ENCODE measurements around the gene EGFR.
A peak's percentile ranks its signal among the peaks of the same experiment; 100 is the strongest.

Gene EGFR

DNA sequence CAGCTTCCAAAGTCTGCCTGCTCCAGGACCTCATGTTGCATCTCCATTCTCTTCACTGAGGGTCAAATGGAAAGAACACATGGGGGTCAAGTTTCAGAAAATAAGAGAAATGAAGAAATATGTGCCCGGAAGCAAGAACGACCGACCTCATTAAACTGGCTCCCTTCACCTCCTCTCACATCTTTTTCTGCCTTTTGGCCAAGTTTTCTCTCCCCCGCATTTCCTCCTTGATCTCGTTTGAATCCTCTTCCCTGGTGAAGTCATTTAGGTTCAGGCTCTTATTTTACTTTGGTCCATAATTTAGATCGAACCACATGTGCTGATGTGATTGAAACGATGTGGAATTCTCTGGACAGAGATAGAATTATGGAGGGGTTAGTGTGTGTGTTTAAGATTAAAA is 44.2 kb downstream of the EGFR start:
- DNase-seq (ENCODE audit: low spot score), result no peak

DNA sequence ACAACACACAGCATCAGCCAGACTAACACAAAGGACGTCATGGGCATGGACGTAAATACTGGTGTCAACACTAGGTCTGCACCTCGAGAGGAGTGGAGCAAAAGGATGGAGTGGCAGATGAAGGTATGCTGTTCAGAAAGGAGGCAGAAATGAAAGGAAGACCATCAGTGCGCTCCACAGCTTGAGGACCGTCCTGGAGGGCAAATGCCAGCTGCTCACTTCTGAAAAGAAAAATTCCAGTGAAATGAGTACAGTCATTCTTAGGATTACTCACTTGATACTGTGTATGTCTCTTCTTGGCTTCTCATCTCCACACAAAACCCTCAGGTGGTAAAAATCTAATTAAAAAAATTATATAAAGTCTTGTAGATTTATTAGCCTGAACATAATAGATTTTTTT is 44.8 kb downstream of the EGFR start:
- DNase-seq (ENCODE audit: low spot score), result no peak

DNA sequence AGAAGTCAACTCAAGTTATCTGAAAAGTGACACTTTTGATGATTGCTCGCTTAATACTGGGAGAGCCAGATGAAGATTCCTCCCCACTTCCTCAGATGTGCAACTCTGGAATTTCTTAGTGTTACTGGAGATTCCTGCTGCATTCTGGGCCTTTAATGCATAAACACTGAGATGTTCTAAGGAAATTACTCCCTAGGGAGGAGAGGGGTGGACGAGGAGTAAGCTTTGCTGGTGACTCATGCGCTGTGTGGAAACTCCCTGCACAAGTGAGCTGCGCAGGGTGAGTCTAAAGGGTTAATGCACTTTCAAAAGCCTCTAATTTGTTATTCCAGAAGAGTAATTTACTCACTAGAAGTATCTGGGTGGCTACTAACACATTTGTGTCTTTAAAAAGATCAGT is 46.3 kb downstream of the EGFR start:
- DNase-seq (ENCODE audit: low spot score), result peak; percentile 97

DNA sequence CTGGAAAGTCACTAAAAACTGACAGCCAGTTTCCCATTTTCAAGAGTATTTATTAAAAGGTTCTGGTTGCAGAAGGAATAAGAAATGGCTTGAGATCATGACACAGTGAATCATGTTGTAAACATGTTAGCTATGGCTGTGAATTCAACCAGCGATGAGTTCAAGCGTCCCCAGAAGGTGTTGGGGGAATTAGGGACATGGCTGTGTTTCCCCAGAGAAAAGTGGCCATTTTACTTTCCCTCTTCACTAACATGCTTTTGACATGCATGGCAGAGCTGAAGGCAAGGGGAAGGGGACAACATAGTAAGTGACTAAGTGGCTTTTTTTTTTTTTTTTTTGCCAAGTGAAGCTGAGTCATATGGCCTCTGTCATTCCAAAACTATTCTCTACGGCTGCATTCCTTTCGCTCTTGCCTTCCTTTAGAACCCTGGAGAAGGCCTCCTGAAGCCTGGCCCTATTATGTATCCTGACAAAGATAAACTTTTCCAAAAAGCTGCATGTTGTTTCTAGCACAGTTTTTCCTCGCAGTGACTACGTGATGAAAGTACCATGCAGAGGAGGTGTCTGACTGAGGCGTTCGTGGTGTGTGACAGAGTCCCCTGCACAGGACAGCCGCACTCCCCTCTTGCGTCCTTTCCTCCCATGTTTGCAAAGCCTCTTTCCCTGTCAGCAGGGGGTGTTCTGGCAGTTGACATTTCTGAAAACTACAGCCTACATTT is 46.9 kb downstream of the EGFR start:
- peak; percentile 66 for DNase-seq (ENCODE audit: low spot score)

DNA sequence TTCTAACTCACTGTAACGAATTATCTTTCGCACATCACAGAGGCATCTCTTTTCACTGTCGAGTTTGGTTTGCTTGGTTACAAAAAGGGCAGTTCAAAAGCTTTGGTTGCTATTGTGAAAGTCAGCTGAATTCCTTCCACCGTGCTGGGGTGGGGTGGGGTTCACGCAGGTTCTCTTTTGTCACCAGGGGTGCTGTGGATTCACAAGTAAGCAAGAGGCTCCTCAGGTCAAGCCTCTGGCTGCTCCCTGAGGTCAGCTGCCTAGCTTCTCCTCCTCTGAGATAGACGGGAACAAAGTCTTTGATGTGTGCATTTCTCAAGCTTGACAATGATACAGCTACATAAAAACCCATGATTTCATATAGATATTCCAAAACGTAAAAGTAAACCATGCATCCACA is 47.7 kb downstream of the EGFR start:
- no peak for DNase-seq (ENCODE audit: low spot score)

DNA sequence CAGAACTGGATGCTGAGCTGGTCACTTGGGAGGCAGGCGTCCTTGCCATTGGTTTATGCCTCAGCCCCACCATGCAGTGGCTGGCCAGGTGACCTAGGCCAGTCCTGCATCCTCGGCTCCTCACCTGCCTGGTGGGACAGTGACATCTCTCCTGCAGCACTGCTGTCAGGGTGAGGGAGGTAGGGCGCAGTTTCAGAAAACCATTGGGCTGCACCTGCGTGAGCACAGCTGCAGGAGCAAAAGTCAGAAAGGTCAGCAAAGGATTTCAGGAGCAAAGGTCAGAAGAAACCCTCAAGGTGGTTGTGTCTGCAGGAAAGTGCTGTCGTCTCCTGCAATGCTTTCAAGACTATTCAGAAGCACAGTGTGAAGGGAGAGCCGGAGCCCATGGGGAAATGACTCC is 48.1 kb downstream of the EGFR start:
- no peak for DNase-seq (ENCODE audit: low spot score)

DNA sequence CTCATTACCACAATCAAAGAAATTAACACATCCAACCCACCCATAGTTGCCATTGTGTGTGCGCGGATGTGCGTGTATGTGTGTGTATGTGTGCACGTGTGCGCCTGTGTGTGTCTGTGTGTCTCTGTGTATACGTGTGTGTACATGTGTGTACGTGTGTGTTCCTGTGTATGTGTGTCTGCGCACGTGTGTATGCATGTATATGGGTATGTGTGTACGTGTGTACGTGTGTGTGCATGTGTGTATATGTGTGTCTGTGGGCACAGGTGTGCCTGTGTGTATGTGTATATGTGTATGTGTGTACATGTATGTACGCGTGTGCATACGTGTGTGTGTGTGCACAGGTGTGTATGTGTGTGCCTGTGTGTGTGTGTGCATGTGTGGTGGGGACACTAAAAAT is 48.9 kb downstream of the EGFR start:
- DNase-seq (ENCODE audit: low spot score), result no peak

DNA sequence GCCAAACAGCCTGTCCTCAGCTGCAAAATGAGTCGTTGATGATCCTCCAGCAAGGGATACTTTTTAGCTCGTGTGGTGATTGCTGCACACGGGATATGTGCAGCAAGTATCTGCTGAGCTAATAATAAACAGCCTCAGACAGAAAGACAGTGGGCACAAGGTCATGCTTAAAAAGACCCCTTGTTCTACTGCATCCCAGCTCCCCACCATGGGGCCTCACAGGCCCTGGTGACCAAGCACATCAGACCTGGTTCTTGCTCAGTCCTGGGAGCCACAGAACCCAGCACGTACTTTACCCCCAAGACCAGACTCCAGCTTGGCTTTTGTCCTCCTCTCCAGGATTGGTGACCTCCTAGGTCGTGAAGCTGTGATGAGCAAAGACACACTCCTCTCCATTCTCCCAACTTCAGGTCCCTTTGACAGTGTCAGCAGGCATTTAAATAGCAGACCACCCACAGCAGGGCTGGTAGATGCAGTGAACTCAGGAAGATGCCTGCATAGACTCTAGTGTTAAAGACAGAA is 50.5 kb downstream of the EGFR start:
- DNase-seq (ENCODE audit: low spot score), result no peak

DNA sequence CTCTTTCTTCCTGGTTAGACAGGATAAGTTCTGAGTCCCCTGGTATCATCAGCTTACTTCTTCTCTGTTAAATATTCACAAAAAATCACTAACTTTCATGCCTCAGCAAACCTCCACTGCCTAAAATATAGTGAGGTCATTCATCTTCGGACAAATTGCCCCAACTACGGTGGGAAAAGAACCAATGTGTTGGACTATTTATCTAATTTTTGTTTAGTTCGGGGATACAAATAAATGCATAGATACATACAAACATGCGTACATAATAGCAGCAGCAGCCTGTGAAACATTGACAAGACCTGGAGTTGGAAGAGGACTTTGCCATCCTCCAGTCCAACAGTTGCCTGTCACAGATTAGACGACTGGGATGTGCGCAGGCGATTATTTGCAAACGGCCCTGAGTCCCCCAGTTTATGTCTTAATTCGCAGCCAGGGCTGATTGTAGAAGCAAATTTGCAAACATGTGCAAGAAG is 51.5 kb downstream of the EGFR start:
- DNase-seq (ENCODE audit: low spot score), result no peak

DNA sequence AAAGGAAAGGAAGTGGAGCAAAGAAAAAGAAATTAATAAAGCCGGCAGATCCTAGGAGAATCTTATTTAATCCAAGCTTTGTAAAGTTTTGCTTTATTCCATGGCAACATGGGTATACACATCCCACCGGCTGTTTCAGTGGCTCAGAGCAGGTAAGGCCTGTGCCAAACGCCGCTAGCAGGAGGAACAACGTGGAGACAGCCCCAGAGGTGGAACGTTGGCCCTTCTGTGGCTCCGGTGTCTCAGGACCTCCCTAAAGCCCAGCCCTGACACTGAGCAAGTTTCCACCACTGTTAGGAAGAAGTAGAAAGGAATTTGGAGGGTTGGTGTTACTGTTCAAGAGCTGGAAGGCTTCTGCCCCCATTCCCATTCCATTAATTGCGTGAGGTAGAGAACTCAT is 52.0 kb downstream of the EGFR start:
- no peak for DNase-seq (ENCODE audit: low spot score)

DNA sequence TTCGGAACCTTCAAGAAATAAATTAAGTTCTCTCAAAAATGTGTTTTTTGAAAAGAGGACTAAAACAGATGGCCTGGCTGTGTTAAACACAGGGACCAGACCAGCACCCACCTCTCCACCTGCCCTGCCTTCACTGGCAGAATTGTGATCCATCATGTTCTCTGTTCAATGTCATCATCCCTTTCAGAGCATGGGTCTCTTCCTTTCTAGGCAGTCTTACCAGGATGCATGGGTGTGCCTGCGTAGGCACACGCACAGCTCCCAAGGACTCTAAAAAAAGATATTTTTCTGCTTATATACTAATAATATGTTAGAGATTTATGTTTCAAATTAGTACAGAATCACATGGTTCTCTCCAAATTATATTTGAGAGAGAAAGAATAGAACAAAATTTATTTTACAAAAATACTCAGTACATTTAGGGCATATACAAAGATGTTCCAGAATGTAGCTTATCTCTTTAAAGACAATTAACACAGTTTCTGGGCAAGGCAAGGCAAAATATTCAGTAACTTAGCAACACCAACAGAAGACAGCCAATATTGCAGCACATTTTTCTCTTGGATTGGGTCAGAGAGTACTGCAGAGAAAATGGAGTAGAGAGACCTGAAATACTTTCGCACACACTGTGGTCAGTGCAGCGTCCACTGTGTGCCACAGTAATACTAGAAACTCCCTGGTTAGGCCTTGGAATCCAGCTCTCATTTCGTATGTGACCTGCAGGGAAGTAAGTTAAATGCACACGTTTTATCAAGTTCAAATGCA is 52.8 kb downstream of the EGFR start:
- DNase-seq (ENCODE audit: low spot score), result no peak

DNA sequence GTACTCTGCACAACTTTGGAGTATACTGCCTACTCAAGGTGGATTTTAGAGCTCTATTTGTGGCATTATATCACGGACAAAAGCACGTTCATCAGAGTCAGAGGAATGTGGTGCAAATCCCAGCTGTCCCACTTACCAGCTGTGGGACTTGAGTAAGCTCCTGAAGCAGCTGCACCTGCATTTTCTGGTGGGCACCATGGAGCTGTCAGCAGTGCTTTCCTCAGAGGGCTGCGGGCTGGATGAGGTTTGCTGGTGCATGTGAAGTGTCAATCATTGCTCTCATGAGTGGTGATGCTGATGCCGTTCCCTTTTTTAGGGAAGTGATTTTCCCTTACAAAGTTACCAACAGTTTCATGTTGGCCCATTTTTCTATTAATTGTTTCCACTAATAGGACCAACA is 53.4 kb downstream of the EGFR start:
- no peak for DNase-seq (ENCODE audit: low spot score)

DNA sequence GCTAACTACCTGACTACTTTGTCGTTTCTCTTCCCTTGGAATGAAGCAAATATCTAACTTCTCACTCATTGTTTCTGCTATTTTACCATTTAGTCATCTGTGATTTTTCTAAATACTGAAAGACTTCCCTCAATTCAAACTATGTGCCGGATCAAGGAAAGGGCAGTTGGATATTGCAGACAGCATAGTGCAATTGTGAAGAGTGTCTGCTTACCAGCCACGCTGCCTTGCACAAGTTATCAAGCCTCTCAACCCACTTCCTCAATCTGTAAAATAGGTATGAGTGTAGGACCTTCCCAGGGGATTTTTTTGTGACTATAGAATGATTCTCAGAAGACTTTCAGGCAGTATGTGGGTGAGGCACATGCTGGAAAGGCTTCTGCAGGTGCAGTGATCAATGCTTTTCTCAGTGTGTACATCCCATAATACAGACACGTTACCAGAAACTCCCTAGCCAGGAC is 54.3 kb downstream of the EGFR start:
- no peak for DNase-seq (ENCODE audit: low spot score)

DNA sequence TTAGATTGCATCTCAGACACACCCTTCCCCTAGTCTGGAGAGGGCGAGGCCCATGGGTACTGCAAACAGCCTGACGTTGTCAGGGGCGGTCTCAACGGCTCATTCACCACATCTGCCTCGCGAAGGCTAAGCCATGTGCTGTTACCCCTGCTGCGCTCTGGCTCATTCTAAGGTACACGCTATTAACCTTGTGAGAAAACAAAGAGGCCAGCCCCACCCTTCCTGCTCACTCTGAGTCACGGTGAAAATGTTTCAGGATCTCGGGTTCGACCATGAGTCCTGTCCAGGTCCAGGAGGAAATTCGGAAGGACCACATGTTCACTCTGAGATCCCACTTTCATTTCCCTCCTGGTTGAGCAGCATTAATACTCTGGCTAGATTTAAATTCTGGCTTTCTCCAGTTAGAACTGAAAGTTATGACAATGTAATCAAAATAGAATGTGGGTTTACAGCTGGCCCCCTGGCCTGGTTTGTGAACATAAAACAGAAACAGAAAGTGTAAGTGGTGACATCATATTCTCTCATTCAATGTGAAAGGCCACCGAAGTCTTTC is 55.2 kb downstream of the EGFR start:
- DNase-seq (ENCODE audit: low spot score), result no peak

DNA sequence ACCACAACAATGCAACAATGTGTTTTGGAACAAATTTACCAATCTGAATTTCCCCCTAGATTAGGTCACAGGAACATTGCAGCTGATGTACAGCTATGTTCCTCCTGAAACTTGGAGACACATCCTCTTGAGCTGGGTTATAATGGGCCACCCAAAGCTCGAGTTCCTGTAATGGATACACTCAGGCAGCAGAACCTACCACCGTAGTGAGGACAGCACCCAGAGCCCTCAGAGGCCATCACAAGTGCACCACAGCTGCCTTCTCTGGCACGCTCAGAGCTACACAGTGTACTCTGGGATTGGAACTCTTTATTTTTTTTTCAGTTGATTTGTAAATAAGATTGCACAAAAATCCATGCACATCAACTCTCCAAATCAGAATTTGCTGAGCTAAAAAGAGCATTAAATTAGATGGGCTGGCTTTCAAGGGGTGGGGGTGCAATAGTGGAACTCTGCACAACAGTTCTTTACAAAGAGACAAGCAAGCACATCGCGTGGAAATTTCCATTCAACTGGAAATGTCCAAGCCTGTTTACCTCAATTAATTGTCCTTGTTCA is 56.7 kb downstream of the EGFR start:
- DNase-seq (ENCODE audit: low spot score), result no peak

DNA sequence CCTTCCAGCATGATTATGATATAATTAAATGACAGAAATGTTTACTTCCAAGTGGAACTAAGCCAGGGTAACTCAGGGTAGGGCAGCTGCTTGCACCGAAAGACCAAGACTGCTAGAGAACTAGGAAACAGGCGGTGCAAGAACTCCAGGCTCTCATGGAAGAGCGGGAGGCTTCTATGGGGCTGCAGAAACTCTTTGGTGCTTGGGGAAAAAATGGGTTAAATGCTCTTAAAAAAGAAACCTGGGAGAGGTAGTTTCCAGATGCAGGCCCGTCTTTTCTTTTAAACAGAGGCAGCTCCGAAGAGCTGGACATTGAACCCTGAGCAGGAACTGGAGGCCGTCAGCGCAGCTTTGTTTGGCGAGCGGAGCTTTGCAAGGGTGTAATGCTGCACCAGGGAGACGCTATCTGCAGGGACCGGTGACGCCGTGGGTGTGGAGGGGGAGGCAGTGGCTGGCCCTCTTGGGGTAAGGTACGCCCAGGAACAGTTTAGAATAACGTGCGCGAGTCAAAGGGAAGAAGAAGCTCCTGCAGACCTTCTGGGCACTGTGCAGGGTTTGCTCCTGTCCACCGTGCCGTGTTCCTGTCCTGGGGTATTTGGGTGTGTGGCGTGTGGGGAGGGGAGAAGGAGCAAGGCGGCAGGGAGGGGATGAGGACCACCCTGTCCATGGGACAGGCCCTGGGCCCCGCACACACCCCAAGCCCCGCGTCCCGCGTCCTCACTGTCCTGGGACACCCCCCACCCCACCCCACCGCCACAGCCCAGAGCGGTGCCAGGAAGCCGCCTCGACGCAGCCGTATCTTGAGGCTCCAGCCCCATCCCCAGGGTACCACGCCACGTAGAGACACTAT is 59.0 kb downstream of the EGFR start:
- no peak for DNase-seq (ENCODE audit: low spot score)

DNA sequence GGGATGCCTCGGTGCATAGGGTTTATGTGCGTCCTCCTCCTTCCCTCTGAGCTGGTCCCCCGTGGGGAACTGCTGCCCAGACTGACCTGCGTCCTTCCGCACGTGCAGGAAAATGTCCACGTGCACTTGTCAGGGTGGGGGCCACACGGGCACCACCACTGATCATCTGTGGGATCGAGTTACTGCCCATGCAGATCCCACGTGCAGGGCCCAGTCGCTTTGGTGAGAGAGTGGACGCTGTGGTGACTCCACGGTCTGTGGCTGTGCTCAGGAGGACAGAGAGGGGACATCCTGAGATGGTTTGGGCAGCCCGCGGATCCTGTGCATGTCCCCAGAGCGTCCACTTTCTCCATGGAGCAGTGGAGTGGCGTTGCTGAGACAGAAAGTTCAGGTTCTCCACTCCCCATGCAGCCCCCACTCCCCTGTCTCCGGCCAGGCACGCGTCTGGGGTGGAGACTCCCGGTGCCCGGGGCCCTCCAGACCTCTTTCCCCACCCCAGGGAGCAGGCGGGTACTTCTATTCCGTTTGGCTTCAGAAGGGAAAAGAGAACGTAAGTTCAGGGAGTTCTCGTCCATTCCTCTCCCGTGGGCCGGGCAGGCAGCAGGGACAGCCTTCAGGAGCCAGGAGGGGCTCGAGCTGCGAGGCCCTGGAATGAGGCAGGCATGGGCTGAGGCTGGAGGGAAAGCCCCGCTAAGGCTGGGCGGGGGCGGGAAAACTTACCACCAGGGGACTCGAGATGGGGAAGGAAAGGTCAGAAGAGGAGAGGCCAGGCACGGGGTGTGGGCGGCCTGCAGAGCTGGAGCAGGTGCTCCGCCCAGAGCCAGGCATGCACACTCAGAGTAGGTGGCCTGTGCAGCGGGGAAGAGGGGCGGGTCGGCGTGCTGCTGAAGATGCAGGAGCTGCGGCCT is 59.9 kb downstream of the EGFR start:
- DNase-seq (ENCODE audit: low spot score), result no peak

DNA sequence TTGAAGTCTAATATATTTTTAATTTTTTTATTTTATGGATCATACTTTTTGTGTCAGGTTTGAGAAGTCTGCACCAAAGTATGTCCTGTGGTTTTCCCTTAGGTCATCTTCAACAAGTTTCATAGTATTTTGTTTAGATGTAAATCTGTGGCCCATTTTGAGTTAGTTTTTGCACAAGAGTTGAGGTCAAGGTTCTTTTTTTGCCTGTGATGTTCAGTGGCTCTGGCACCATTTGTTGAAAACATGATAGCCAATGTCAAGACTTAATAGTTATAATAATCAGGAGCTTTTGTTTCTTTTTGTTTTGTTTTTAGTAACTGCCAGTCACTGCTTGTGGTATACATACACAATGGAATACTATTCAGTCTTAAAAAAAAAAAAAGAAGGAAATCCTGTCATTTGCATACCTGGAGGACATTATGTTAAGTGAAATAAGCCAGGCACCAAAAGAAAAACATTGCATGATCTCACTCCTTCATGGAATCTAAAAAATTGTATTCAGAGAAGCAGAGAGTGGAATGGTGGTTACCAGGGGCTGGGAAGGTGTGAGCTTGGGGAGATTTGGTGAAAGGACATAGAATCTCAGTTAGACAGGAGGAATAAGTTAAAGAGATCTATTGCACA is 61.3 kb downstream of the EGFR start:
- DNase-seq (ENCODE audit: low spot score), result no peak

DNA sequence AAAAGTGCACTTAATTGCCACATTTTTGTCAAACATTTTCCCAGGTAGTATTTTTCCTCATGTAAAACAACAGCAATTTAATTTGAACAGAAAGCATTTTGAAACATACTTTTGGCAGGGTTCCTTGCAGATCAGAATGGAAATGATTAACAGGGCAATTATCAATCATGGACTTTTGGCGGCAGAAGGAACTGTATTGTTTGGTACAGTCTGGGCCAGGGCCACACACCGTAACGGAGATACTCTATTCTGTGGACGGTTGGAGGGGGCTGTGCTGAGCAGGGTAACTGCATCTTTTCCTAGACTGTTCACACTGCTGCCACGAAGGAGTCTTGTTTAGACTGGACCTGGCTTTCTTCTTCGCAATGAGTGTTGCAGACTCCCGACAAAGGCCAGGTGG is 62.3 kb downstream of the EGFR start:
- no peak for DNase-seq (ENCODE audit: low spot score)
